Measurements from ENCODE around the gene PCBP4.

PCBP4 gene

DNA sequence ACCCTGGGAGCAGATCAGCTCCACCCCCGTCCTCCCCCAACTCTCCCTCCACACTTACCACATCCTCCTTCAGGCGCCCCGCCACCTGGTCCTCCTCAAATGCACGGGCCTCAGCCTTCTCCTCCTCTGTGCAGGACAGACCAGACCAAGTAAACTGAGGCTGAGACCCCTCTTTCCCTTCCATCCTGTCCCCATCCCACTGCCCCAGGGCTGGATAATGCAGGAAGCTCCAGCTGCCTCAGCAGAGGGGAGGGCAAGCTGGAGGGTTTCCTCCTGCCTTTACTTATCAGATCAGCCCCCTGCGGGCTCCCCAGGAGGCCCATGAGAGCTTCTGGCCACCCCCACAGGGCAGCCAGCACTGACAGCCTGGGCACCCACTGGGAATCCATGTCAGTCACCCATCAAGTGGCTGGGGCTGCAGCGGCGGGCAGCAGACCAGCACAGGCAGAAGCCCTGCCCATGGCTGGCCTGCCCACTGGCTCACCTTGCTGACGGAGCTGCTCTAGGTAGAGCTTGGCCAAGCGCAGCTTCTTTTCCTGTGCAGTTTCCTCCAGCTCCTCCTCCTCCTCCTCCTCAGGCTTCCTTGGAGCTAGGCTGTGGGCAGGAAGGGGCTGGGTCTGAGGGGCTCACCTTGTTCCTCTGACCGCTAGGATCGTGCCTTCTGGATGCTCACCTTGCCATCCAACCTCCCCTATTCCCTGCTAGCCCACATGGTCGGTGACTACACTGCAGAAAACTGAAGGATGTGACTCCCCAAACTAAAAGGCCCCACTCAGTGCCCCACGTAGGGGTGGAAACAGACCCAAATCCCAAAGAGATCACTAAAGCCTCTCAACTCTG lies 29.4 kb downstream of the PCBP4 start:
- no peak overlapping the region for H3K9ac ChIP-seq (ENCODE audit: low read depth, low read length, poor library complexity, severe bottlenecking)
- no peaks in the 10 kb centered on the region for H3K9me3 ChIP-seq (ENCODE audit: insufficient read depth, low read depth, low read length)
- no peaks in the 10 kb centered on the region for H3K27me3 ChIP-seq (ENCODE audit: insufficient read depth, low read length, poor library complexity, severe bottlenecking)
- no peaks in the 10 kb centered on the region for H3F3A ChIP-seq (ENCODE audit: low read depth)
- peaks cover 23% of the 10 kb centered on the region for H3K79me2 ChIP-seq (ENCODE audit: insufficient read depth, low read length)
- TF ChIP-seq, protein P1, sequence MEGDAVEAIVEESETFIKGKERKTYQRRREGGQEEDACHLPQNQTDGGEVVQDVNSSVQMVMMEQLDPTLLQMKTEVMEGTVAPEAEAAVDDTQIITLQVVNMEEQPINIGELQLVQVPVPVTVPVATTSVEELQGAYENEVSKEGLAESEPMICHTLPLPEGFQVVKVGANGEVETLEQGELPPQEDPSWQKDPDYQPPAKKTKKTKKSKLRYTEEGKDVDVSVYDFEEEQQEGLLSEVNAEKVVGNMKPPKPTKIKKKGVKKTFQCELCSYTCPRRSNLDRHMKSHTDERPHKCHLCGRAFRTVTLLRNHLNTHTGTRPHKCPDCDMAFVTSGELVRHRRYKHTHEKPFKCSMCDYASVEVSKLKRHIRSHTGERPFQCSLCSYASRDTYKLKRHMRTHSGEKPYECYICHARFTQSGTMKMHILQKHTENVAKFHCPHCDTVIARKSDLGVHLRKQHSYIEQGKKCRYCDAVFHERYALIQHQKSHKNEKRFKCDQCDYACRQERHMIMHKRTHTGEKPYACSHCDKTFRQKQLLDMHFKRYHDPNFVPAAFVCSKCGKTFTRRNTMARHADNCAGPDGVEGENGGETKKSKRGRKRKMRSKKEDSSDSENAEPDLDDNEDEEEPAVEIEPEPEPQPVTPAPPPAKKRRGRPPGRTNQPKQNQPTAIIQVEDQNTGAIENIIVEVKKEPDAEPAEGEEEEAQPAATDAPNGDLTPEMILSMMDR (conservative IDR thresholded peaks at IDR 0.05; ENCODE audit: low read length), result no peak
- H3K36me3 ChIP-seq (ENCODE audit: insufficient read depth, low read length), result peaks cover 28% of the 10 kb centered on the region; the same call in 1 of the 2 replicates
- H3K4me3 ChIP-seq (ENCODE audit: low read length, poor library complexity, severe bottlenecking), result no peak overlapping the region
- H4K20me1 ChIP-seq (ENCODE audit: insufficient read depth, low read length, poor library complexity, severe bottlenecking), result peaks cover 4% of the 10 kb centered on the region
- no peak overlapping the region for H2AFZ ChIP-seq (ENCODE audit: low read length)
- peak overlapping the region; percentile 29 for H3K4me2 ChIP-seq (ENCODE audit: low read depth, low read length, poor library complexity, severe bottlenecking)
- peaks cover 22% of the 10 kb centered on the region for H3K4me1 ChIP-seq (ENCODE audit: insufficient read depth, low read length, poor library complexity, severe bottlenecking)
- no peaks in the 10 kb centered on the region for H3K9me2 ChIP-seq (replicated peaks; ENCODE audit: low read depth, low read length)

DNA sequence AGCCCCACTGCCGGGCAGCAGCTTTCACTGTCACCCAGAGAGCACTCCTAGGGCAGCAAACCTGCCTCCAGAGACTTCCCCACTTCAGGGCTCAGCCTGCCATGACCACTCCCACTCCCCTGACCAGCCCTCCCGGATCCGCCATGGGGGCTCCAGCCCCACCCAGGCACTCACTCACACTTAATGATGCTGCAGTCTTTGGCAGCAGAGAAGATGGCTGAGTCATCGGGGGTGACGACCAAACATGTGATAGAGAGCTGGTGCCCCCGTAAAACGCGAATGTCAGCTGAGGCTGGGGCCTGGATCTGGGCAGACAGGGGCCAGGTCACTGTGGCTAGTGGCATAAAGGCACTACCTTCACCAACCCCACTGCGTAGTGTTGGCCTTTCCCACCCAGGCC lies 30.2 kb downstream of the PCBP4 start:
- H3K4me3 ChIP-seq (ENCODE audit: low read length, poor library complexity, severe bottlenecking), result no peak overlapping the region
- H3F3A ChIP-seq (ENCODE audit: low read depth), result no peaks in the 10 kb centered on the region
- H3K9me3 ChIP-seq (ENCODE audit: insufficient read depth, low read depth, low read length), result no peaks in the 10 kb centered on the region
- H2AFZ ChIP-seq (ENCODE audit: low read length), result no peak overlapping the region
- H3K4me1 ChIP-seq (ENCODE audit: insufficient read depth, low read length, poor library complexity, severe bottlenecking), result peaks cover 16% of the 10 kb centered on the region
- H3K4me2 ChIP-seq (ENCODE audit: low read depth, low read length, poor library complexity, severe bottlenecking), result no peak overlapping the region
- H3K9ac ChIP-seq (ENCODE audit: low read depth, low read length, poor library complexity, severe bottlenecking), result no peak overlapping the region
- TF ChIP-seq EZH2phosphoT487 (IDR thresholded peaks at IDR 0.05; ENCODE audit: borderline replicate concordance), result no peak
- TF ChIP-seq, protein P1 (conservative IDR thresholded peaks at IDR 0.05; ENCODE audit: low read length), result no peak
- H3K27me3 ChIP-seq (ENCODE audit: insufficient read depth, low read length, poor library complexity, severe bottlenecking), result no peaks in the 10 kb centered on the region
- no peaks in the 10 kb centered on the region for H3K9me2 ChIP-seq (replicated peaks; ENCODE audit: low read depth, low read length)
- H3K36me3 ChIP-seq (ENCODE audit: insufficient read depth, low read length), result peaks cover 28% of the 10 kb centered on the region; the same call in 1 of the 2 replicates
- peaks cover 4% of the 10 kb centered on the region for H4K20me1 ChIP-seq (ENCODE audit: insufficient read depth, low read length, poor library complexity, severe bottlenecking)
- H3K79me2 ChIP-seq (ENCODE audit: insufficient read depth, low read length), result peaks cover 23% of the 10 kb centered on the region

DNA sequence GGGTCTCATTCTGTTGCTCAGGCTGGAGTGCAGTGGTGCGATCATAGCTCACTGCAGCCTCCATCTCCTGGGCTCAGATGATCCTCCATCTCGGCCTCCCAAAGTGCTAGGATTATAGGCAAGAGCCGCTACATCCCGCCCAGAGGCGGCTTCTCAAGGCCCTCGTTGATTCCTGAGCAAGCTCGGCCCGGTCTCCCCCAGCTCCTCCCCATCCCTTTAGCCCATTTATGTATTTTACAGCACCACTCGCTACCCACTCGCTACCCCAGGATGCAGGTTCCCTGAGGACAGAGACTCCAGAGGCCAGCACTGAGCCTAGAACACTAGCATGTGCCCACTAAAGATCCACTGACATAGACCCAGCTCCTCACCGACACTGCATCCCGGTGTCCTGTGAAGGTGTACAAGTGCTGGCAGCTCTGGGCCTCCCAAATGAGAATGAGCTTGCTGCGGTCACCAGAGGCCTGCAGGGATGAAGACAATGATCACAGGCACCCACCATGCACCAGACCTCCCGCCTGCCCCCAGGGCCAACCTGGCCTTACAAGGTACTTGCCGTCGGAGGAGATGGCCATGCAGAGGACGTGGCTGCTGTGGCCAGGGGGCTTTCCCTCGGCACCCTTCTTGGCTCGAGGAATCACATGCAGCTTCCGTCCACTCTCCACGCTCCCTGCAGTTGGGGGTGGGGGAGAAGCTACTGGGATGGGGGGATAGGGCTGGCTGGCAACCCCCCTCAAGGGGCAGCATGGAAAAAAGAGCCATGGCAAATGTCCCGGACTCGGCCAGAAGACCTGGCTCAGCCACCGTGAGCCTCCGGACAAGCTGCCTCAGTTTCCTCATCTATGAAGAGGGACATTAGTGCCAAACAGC lies 31.1 kb downstream of the PCBP4 start:
- Histone ChIP-seq H3F3A (ENCODE audit: low read depth) (no peaks in the 10 kb centered on the region), H2AFZ (ENCODE audit: low read length) (no peak overlapping the region), H3K4me2 (ENCODE audit: low read depth, low read length, poor library complexity, severe bottlenecking) (no peak overlapping the region), H3K79me2 (ENCODE audit: insufficient read depth, low read length) (peaks cover 19% of the 10 kb centered on the region), H4K20me1 (ENCODE audit: insufficient read depth, low read length, poor library complexity, severe bottlenecking) (peaks cover under 1% of the 10 kb centered on the region), H3K27me3 (ENCODE audit: insufficient read depth, low read length, poor library complexity, severe bottlenecking) (no peaks in the 10 kb centered on the region), H3K9me2 (replicated peaks; ENCODE audit: low read depth, low read length) (no peaks in the 10 kb centered on the region), H3K4me1 (ENCODE audit: insufficient read depth, low read length, poor library complexity, severe bottlenecking) (peaks cover 13% of the 10 kb centered on the region), H3K4me3 (ENCODE audit: low read length, poor library complexity, severe bottlenecking) (no peak overlapping the region), H3K9ac (ENCODE audit: low read depth, low read length, poor library complexity, severe bottlenecking) (no peak overlapping the region), H3K9me3 (ENCODE audit: insufficient read depth, low read depth, low read length) (no peaks in the 10 kb centered on the region), H3K36me3 (ENCODE audit: insufficient read depth, low read length) (peaks cover 28% of the 10 kb centered on the region; the same call in 1 of the 2 replicates)
- TF ChIP-seq EZH2phosphoT487 (IDR thresholded peaks at IDR 0.05; ENCODE audit: borderline replicate concordance), result no peak
- TF ChIP-seq, protein P1 (conservative IDR thresholded peaks at IDR 0.05; ENCODE audit: low read length), result no peak

Measured in Loucy (cell line).